HL-60 (cell line): ENCODE measurements around the gene GOLM1.
A peak's percentile ranks its signal among the peaks of the same experiment; 100 is the strongest.

Experiments used
- DNase-seq, 2 experiments: peaks; one replicate each; pipeline ENCODE4 v3.0.0-alpha.2; 2010 to 2020; ENCODE audit warnings: low read depth in 1 of 2, low spot score in 1 of 2
- H3K27ac ChIP-seq: fragments of 250-450 bp; sonication (Bioruptor Pico); replicated peaks from 2 replicates; pipeline ENCODE4 v1.5.1; 2020; ENCODE audit warnings: mild to moderate bottlenecking, moderate library complexity
- H3K27me3 ChIP-seq: fragments of 250-450 bp; sonication (Bioruptor Pico); 2 replicates; pipeline ENCODE4 v1.5.1; 2021; ENCODE audit warnings: mild to moderate bottlenecking, moderate library complexity; ENCODE audit not compliant: insufficient read depth, poor library complexity, severe bottlenecking
- H3K4me3 ChIP-seq: replicated peaks from 2 replicates; pipeline ENCODE4 v1.5.1; 2011; ENCODE audit warnings: mild to moderate bottlenecking, control low read depth, low read length; ENCODE audit not compliant: insufficient read depth
- CTCF ChIP-seq: IDR thresholded peaks from one replicate; pipeline ENCODE4 v1.5.1; 2011; ENCODE audit warnings: low read length, control low read depth, inconsistent platforms; ENCODE audit not compliant: insufficient read depth
- GABPA ChIP-seq: IDR thresholded peaks from 2 replicates; pipeline ENCODE4 v1.6.1; 2012; ENCODE audit warnings: low read depth
- POLR2AphosphoS5 ChIP-seq: IDR thresholded peaks from 2 replicates; pipeline ENCODE4 v1.6.1; 2012; ENCODE audit warnings: low read depth
- REST ChIP-seq: IDR thresholded peaks from 2 replicates; pipeline ENCODE4 v1.6.1; 2012; ENCODE audit warnings: low read depth; ENCODE audit not compliant: insufficient replicate concordance
- SPI1 ChIP-seq: IDR thresholded peaks from 2 replicates; pipeline ENCODE4 v1.6.1; 2012; ENCODE audit warnings: low read depth, mild to moderate bottlenecking, borderline replicate concordance

GOLM1 gene

DNA sequence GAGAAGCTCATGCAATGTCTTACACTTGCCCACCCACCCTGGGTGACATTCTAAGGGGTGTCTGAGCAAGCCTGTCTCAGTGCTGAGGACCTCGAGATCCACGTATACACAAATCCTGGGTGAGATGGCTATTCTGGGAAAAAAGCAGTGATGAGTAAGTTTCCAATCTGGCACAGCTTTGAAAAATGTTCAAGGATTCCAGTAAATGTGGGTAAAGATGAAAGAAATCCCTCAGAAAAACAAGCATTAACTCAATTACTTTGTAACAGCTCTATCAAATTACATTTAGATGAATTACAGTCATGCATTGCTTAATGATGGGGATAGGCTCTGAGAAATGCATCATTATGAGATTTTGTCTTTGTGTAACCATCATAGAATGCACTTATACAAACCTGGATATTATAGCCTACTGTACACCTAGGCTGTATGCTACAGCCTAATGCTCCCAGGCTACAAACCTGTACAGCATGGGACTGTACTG is 26.9 kb downstream of the GOLM1 start:
- Histone ChIP-seq H3K4me3 (no peak overlapping the region), H3K27ac (no peak overlapping the region), H3K27me3 (no peaks in the 10 kb centered on the region)
- no peak for DNase-seq
- TF ChIP-seq SPI1 (no peak), POLR2AphosphoS5 (no peak), REST (no peak), CTCF (no peak)

DNA sequence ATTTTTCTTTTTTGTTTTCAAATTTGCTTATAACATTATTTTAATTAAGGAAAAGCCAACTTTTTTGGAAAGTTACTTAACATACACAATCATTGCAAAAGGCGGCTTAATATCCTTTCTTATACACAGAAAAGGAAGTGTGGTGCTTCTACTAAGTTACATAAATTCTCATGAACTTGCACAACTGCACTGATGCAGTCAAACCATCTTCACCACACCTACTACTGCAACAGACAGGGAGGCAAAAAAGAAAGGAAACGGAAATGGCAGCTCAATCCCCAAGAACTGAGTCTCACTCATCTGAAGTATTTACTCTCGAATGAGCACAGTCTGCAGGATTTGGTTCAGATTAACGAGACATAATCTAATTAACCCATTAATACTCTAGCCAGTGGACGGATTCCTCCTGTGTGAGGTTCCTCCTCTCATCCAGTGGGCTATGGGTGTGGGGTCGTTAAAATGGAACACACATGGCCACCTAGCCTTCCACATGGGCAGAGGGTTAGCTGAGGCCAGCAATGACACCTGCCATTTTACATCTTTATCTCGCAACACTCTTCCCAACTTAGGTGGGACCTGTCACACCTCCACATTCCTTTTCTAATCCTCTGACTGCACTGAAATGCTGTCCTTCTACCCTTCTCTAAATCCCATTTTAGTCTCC is 30.0 kb downstream of the GOLM1 start:
- Histone ChIP-seq H3K4me3 (no peak overlapping the region), H3K27me3 (no peaks in the 10 kb centered on the region), H3K27ac (peak overlapping the region; percentile 59)
- TF ChIP-seq SPI1 (peak; percentile 90), REST (no peak), GABPA (peak; percentile 72), POLR2AphosphoS5 (peak; percentile 44; the same call in 1 of the 2 replicates), CTCF (no peak)
- peak; percentile 87 to 88 for DNase-seq

DNA sequence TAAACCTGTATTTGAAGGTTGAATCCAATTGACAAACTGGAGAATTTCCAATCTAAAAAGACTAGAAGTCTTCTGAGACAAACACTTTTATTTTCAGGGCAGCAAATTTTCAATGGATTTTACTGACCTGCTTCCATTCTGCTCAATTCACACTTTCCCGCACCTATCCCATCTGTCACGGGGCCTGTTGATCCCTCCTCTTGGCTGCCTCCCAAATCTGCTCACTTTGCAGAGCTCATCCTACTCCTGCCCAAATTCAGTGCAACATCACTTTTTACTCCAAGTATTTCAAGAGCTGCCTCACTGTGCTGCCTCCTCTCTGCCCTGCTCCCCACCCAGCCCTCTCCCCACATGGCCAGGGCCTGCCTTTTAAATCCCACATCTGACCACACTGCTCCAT is 35.1 kb downstream of the GOLM1 start:
- Histone ChIP-seq H3K4me3 (no peak overlapping the region), H3K27me3 (no peaks in the 10 kb centered on the region), H3K27ac (no peak overlapping the region)
- DNase-seq = no peak
- TF ChIP-seq REST (no peak), SPI1 (no peak), POLR2AphosphoS5 (no peak), GABPA (no peak), CTCF (no peak)
